K562 (cell line): ENCODE measurements around the gene STK31. TPM values are rescaled to one million over a fixed set of nuclear protein-coding genes. Genes with fewer than 3 reads are reported as not detected.

ENCODE experiments used
- ARID3A ChIP-seq: IDR thresholded peaks from 2 replicates; pipeline ENCODE4 v1.6.1; 2012; ENCODE audit warnings: low read depth, low read length, improper control_type of control experiment, borderline replicate concordance
- ATF2 ChIP-seq: sonication (generic); formaldehyde crosslinking; IDR thresholded peaks from 2 replicates; pipeline ENCODE4 v1.8.1; 2022; ENCODE audit warnings: missing genetic modification reagents
- CAMTA2 ChIP-seq: fragments of 250-450 bp; sonication (Bioruptor Pico); conservative IDR thresholded peaks from 2 replicates; pipeline ENCODE4 v1.5.1; 2022
- COPS2 ChIP-seq: fragments of 450-650 bp; conservative IDR thresholded peaks from 2 replicates; pipeline ENCODE4 v1.6.1; 2016; ENCODE audit warnings: mild to moderate bottlenecking, moderate library complexity
- E2F6 ChIP-seq, 2 experiments: IDR thresholded peaks; 2 replicates each; pipeline ENCODE4 v1.6.1; 2011; ENCODE audit warnings: borderline replicate concordance in 1 of 2, control low read depth in 1 of 2, low read depth in 1 of 2, low read length in 1 of 2, mild to moderate bottlenecking in 1 of 2, mixed read lengths in 1 of 2, moderate library complexity in 1 of 2; ENCODE audit not compliant: insufficient read depth in 1 of 2, insufficient read length in 1 of 2, poor library complexity in 1 of 2, severe bottlenecking in 1 of 2; ENCODE audit errors: extremely low read depth in 1 of 2
- MTF1 ChIP-seq: fragments of 250-450 bp; sonication (Bioruptor Pico); IDR thresholded peaks from 2 replicates; pipeline ENCODE4 v1.9.0; 2021; ENCODE audit warnings: moderate library complexity, mild to moderate bottlenecking, inconsistent platforms, borderline replicate concordance
- MXD1 ChIP-seq: fragments of 250-450 bp; sonication (Bioruptor Pico); IDR thresholded peaks from 2 replicates; pipeline ENCODE4 v1.8.0; 2021; ENCODE audit warnings: borderline replicate concordance, mild to moderate bottlenecking, moderate library complexity; ENCODE audit not compliant: poor library complexity, severe bottlenecking
- MYNN ChIP-seq, 2 experiments: sonication (generic); formaldehyde crosslinking in 1 of 2; IDR thresholded peaks; 2 replicates each; pipeline versions ENCODE4 v1.5.0 to v1.6.1; 2016 to 2020; ENCODE audit warnings: antibody characterized with exemption in 1 of 2, missing genetic modification reagents in 1 of 2
- RAD21 ChIP-seq, 2 experiments: fragments of 250-450 bp in 1 of 2; fragments of 450-650 bp in 1 of 2; sonication (Bioruptor Pico) in 1 of 2; formaldehyde crosslinking in 1 of 2; IDR thresholded peaks in 1 of 2; conservative IDR thresholded peaks in 1 of 2; 2 replicates each; pipeline versions ENCODE4 v1.4.0 to v1.8.0; 2020 to 2022; ENCODE audit warnings: mild to moderate bottlenecking in 2 of 2, moderate library complexity in 1 of 2
- TCF7L2 ChIP-seq: fragments of 150-350 bp; IDR thresholded peaks from 2 replicates; pipeline ENCODE4 v1.6.1; 2016; ENCODE audit warnings: low read depth, mild to moderate bottlenecking, low read length, moderate library complexity
- TRIM24 ChIP-seq, 2 experiments: fragments of 450-650 bp; IDR thresholded peaks; 2 replicates each; pipeline ENCODE4 v1.6.1; 2016
- ZNF699 ChIP-seq: fragments of 250-450 bp; sonication (Bioruptor Pico); IDR thresholded peaks from 2 replicates; pipeline ENCODE4 v1.8.0; 2021; ENCODE audit warnings: mild to moderate bottlenecking, moderate library complexity; ENCODE audit not compliant: insufficient replicate concordance
- polyA plus RNA-seq, 8 experiments: library from polyadenylated mRNA; depleted of rRNA in 4 of 8; stranded (reverse) in 5 of 8; unstranded in 3 of 8; fragments of >200 nt; fragmentation: Nextera tagmentation in 2 of 8; fragmentation: Illumina TruSeq in 1 of 8; extraction: Ambion mirVana in 2 of 8; extraction: Trizol in 1 of 8; gene quantifications; 2 replicates each; pipeline versions ENCODE4 v1.2.1 to v1.2.3, GENCODE V29; 2011 to 2014; ENCODE audit warnings: inconsistent platforms in 1 of 8, missing spikeins in 1 of 8
- total RNA-seq, 7 experiments: library from RNA; depleted of rRNA in 6 of 7; stranded (reverse); fragments of >200 nt in 6 of 7; fragmentation: Illumina TruSeq in 2 of 7; extraction: Trizol in 2 of 7; gene quantifications; 2 replicates each; pipeline versions ENCODE4 v1.2.1 to v1.2.3, GENCODE V29; 2011 to 2021; ENCODE audit warnings: low replicate concordance in 1 of 7

STK31 gene
- total and polyA plus RNA-seq, 9 of the 15 experiments (the other 6 are each of a cell fraction or from before 2014, with no cell fraction given), result 0.09 to 1.2 (median 0.26) TPM

GRCh38 chr7:23863209-23863787 is 153.3 kb downstream of the STK31 start (continued):
- TF ChIP-seq ARID3A (0 out of 2 replicates have a peak, but pooled peaks have one; percentile 12), CAMTA2 (CRISPR knock-in tag) (no peak), TRIM24 (IDR thresholded peaks at IDR 0.05) (no peak), RAD21 (CRISPR knock-in tag; conservative IDR thresholded peaks at IDR 0.05 in 1 of 2, IDR thresholded peaks at IDR 0.05 in 1 of 2) (peak; percentile 59 to 66), TCF7L2 (no peak), COPS2 (no peak), MTF1 (CRISPR knock-in tag) (no peak), ZNF699 (CRISPR knock-in tag) (no peak), E2F6 (IDR thresholded peaks at IDR 0.05; ENCODE audit: borderline replicate concordance in 1 of 2, extremely low read depth in 1 of 2, insufficient read depth in 1 of 2, insufficient read length in 1 of 2, low read depth in 1 of 2, low read length in 1 of 2, poor library complexity in 1 of 2, severe bottlenecking in 1 of 2) (no peak), MXD1 (CRISPR knock-in tag) (no peak), MYNN (IDR thresholded peaks at IDR 0.05) (no peak), MYNN (CRISPR knock-in tag; IDR thresholded peaks at IDR 0.05) (no peak), ATF2 (no peak)
